ENCODE results near the gene PDIA4. TPM values are rescaled to one million over a fixed set of nuclear protein-coding genes. Genes with fewer than 3 reads are reported as not detected.
A peak's percentile ranks its signal among the peaks of the same experiment; 100 is the strongest.

Gene PDIA4
- total and polyA plus RNA-seq, 2 experiments from 2014 or later, result 371 to 413 TPM

DNA sequence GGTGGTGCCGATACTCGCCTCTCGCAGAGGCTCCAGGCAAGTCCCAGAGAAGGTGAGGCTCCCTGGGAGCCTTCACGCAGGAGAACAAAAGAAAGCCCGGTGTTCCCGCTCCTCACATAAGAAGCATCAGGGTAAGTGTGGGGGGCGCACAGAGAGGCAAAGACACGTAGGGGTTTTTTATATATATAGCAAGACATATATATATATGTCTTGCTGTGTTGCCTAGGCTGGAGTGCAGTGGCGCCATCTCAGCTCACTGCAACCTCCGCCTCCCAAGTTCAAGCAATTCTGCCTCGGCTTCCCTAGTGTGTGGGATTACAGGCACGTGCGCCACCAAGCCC is 61.3 kb downstream of the PDIA4 start:
- Histone ChIP-seq H3K9me2 (replicated peaks; ENCODE audit: insufficient read depth) (no peaks in the 10 kb centered on the region), H4K20me1 (ENCODE audit: insufficient read depth, poor library complexity, severe bottlenecking) (no peaks in the 10 kb centered on the region), H3K27me3 (no peaks in the 10 kb centered on the region), H3K36me3 (replicated peaks; ENCODE audit: insufficient read depth, low read depth) (no peaks in the 10 kb centered on the region), H3K79me2 (no peaks in the 10 kb centered on the region), H3K4me2 (peak overlapping the region; percentile 72), H3K9me3 (ENCODE audit: low read depth) (no peaks in the 10 kb centered on the region), H3K27ac (no peak overlapping the region), H3K4me3 (no peak overlapping the region), H2AFZ (no peak overlapping the region), H3K4me1 (ENCODE audit: insufficient read depth) (no peaks in the 10 kb centered on the region)
- DNase-seq (ENCODE audit: low spot score), result no peak
- TF ChIP-seq EZH2phosphoT487 (IDR thresholded peaks at IDR 0.05; ENCODE audit: low read depth, severe bottlenecking, unreplicated experiment) (no peak), EZH2 (IDR thresholded peaks at IDR 0.05; ENCODE audit: borderline replicate concordance) (no peak)
- TF ChIP-seq, protein P1, sequence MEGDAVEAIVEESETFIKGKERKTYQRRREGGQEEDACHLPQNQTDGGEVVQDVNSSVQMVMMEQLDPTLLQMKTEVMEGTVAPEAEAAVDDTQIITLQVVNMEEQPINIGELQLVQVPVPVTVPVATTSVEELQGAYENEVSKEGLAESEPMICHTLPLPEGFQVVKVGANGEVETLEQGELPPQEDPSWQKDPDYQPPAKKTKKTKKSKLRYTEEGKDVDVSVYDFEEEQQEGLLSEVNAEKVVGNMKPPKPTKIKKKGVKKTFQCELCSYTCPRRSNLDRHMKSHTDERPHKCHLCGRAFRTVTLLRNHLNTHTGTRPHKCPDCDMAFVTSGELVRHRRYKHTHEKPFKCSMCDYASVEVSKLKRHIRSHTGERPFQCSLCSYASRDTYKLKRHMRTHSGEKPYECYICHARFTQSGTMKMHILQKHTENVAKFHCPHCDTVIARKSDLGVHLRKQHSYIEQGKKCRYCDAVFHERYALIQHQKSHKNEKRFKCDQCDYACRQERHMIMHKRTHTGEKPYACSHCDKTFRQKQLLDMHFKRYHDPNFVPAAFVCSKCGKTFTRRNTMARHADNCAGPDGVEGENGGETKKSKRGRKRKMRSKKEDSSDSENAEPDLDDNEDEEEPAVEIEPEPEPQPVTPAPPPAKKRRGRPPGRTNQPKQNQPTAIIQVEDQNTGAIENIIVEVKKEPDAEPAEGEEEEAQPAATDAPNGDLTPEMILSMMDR (IDR thresholded peaks at IDR 0.05; ENCODE audit: poor library complexity), result no peak
- WGBS (ENCODE audit: low lambda C conversion rate, missing lambda C conversion rate), result 43% methylated on average over 13 of the region's 13 CpGs

DNA sequence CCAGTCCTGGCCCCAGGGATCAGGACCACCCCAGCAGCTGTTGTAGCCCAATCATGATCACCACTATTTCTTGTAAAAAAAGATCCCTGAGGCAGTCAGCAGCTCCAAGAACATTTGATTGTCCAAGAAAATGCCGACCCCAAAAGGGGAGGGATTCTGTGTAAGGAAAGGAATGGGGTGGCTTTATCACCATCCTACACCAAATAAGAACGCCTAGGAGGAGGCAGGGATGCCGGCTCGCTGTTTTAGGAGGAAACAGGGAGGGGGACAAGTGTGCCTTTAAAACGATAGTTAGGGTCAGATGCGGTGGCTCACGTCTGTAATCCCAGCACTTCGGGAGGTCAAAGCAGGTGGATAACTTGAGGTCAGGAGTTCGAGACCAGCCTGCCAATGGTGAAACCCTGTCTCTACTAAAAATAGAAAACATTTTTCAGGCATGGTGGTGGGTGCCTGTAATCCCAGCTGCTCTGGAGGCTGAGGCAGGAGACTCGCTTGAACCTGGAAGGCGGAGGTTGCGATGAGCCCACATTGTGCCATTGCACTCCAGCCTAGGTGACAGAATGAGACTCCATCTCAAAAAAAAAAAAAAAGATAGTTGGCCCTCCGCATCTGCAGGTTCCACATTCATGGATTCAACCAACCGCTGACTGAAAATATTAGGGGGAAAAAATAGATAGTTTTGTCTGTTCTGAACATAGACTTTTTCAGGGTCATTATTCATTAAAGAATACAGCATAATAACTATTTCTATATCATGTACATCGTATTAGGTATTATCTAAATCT is 63.6 kb downstream of the PDIA4 start:
- TF ChIP-seq, protein P1 (IDR thresholded peaks at IDR 0.05; ENCODE audit: poor library complexity), result no peak
- no peak for TF ChIP-seq EZH2phosphoT487 (IDR thresholded peaks at IDR 0.05; ENCODE audit: low read depth, severe bottlenecking, unreplicated experiment)
- no peak for TF ChIP-seq EZH2 (IDR thresholded peaks at IDR 0.05; ENCODE audit: borderline replicate concordance)
- Histone ChIP-seq H3K9me2 (replicated peaks; ENCODE audit: insufficient read depth) (no peaks in the 10 kb centered on the region), H3K27ac (no peak overlapping the region), H3K4me1 (ENCODE audit: insufficient read depth) (no peaks in the 10 kb centered on the region), H3K27me3 (no peaks in the 10 kb centered on the region), H3K36me3 (replicated peaks; ENCODE audit: insufficient read depth, low read depth) (no peaks in the 10 kb centered on the region), H3K9me3 (ENCODE audit: low read depth) (no peaks in the 10 kb centered on the region), H3K4me3 (no peak overlapping the region), H2AFZ (no peak overlapping the region), H3K79me2 (no peaks in the 10 kb centered on the region), H4K20me1 (ENCODE audit: insufficient read depth, poor library complexity, severe bottlenecking) (no peaks in the 10 kb centered on the region), H3K4me2 (peak overlapping the region; percentile 87)
- DNase-seq (ENCODE audit: low spot score), result no peak
- WGBS (ENCODE audit: low lambda C conversion rate, missing lambda C conversion rate), result 75% methylated on average over 15 of the region's 15 CpGs

DNA sequence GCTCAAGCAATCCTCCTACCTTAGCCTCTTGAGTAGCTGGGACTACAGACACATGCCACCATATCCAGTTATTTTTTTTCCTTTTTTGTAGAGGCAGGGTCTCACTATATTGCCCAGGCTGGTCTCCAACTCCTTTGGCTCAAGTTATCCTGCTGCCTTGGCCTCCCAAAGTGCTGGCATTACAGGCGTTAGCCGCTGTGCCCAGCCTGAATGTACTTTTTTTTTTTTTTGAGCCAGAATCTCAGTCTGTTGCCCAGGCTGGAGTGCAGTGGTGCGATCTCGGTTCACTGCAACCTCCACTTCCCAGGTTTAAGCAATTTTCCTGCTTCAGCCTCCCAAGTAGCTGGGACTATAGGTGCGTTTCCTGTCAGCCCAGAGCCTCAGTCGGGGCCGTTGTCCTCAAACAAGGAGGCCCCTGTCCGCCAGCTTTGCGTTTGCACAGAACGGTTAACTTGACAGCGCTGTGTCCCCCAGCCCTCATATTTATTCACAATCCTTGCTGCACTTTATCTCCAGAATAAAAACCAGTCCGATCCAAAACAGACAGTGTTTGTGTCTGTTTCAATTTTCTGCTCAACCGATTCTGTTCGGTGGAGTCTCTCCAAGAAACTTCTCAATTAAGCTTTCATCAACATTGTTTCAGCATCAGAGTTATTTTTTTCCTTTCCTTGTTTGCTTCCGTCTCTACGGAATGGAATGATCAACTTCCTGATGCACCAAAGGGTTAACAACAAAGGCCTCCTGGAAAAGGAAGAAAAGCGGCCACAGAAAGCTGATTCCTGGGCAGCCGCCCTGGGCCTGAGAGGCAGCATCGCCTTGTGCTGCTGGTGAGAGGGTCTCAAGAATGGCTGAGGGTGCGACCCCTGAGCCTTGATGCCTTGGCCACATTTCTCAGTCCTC is 64.5 kb downstream of the PDIA4 start:
- Histone ChIP-seq H3K27ac (peak overlapping the region; percentile 40), H3K4me3 (no peak overlapping the region), H3K4me2 (peak overlapping the region; percentile 87), H4K20me1 (ENCODE audit: insufficient read depth, poor library complexity, severe bottlenecking) (no peaks in the 10 kb centered on the region), H3K79me2 (no peaks in the 10 kb centered on the region), H2AFZ (peak overlapping the region; percentile 96), H3K27me3 (no peaks in the 10 kb centered on the region), H3K4me1 (ENCODE audit: insufficient read depth) (no peaks in the 10 kb centered on the region), H3K9me3 (ENCODE audit: low read depth) (no peaks in the 10 kb centered on the region), H3K36me3 (replicated peaks; ENCODE audit: insufficient read depth, low read depth) (no peaks in the 10 kb centered on the region), H3K9me2 (replicated peaks; ENCODE audit: insufficient read depth) (no peaks in the 10 kb centered on the region)
- TF ChIP-seq, protein P1 (IDR thresholded peaks at IDR 0.05; ENCODE audit: poor library complexity), result no peak
- TF ChIP-seq EZH2 (IDR thresholded peaks at IDR 0.05; ENCODE audit: borderline replicate concordance), result no peak
- TF ChIP-seq EZH2phosphoT487 (IDR thresholded peaks at IDR 0.05; ENCODE audit: low read depth, severe bottlenecking, unreplicated experiment), result no peak
- WGBS (ENCODE audit: low lambda C conversion rate, missing lambda C conversion rate), result 65% methylated on average over 20 of the region's 20 CpGs
- DNase-seq (ENCODE audit: low spot score), result no peak
